ENCODE measurements around the gene WWOX. TPM values are rescaled to one million over a fixed set of nuclear protein-coding genes. Genes with fewer than 3 reads are reported as not detected.

The WWOX gene
- total RNA-seq, 1 experiment from 2014 or later, result 15.6 TPM

- H3K79me1 ChIP-seq (ENCODE audit: insufficient read depth, low read depth, low read length, poor library complexity, severe bottlenecking), result no peaks in the 10 kb centered on the region
- no peak overlapping the region for H3K4me3 Mint-ChIP-seq
- H3K9ac ChIP-seq (ENCODE audit: extremely low read depth, insufficient read length, low read length), result no peak overlapping the region
- H3K27me3 ChIP-seq (ENCODE audit: insufficient read depth, low read length), result no peaks in the 10 kb centered on the region
- no peak overlapping the region for H4K5ac ChIP-seq (ENCODE audit: insufficient read length, low read depth, low read length)
- no peak overlapping the region for H3K4me2 ChIP-seq (ENCODE audit: insufficient read depth, insufficient read length, low read length)
- no peak overlapping the region for H4K91ac ChIP-seq (ENCODE audit: insufficient read length, low read depth, low read length)
- no peak overlapping the region for H3K56ac ChIP-seq (ENCODE audit: insufficient read length, low read depth, low read length)
- H3K27me3 Mint-ChIP-seq (ENCODE audit: low read depth), result no peaks in the 10 kb centered on the region
- H2BK15ac ChIP-seq (ENCODE audit: low read depth, low read length), result no peak overlapping the region
- H3K79me2 ChIP-seq (ENCODE audit: insufficient read depth, low read length), result no peaks in the 10 kb centered on the region
- no peak overlapping the region for H3K14ac ChIP-seq (ENCODE audit: insufficient read depth, low read length)
- peaks cover 10% of the 10 kb centered on the region for H3K9me3 ChIP-seq (ENCODE audit: control insufficient read depth, low read depth, low read length)
- H2AK5ac ChIP-seq (ENCODE audit: insufficient read length, low read length), result no peak overlapping the region
- H3K27ac Mint-ChIP-seq, result no peak overlapping the region
- H3K9me3 Mint-ChIP-seq, result peaks cover 22 to 25% of the 10 kb centered on the region in 2 experiments
- H2BK12ac ChIP-seq (ENCODE audit: insufficient read length, low read depth, low read length), result no peak overlapping the region
- H3K4ac ChIP-seq (ENCODE audit: low read depth, low read length), result no peak overlapping the region
- H4K20me1 ChIP-seq (ENCODE audit: control insufficient read depth, insufficient read depth, insufficient read length), result no peaks in the 10 kb centered on the region
- no peak for DNase-seq
- no peak overlapping the region for H3K23ac ChIP-seq (ENCODE audit: insufficient read length, low read depth, low read length)
- no peak overlapping the region for H2AFZ ChIP-seq (ENCODE audit: low read length)
- no peak overlapping the region for H4K8ac ChIP-seq (replicated peaks; ENCODE audit: insufficient read length, low read depth, low read length)
- H2BK5ac ChIP-seq (ENCODE audit: insufficient read length, low read length), result no peak overlapping the region
- no peaks in the 10 kb centered on the region for H3K23me2 ChIP-seq (ENCODE audit: insufficient read length, low read depth, low read length, poor library complexity, severe bottlenecking)
- peaks cover 10 to 22% (median 12%) of the 10 kb centered on the region in 3 experiments; a peak in 6 of 7 replicates for H3K36me3 Mint-ChIP-seq (ENCODE audit: insufficient read depth in 1 of 3, low read depth in 3 of 3)
- H3K4me1 ChIP-seq (ENCODE audit: insufficient read depth, low read length), result no peaks in the 10 kb centered on the region
- WGBS (ENCODE audit: extremely low coverage, insufficient read length, low lambda C conversion rate), result no CpG with 5 or more reads among the region's 1 CpG
- H3K18ac ChIP-seq (ENCODE audit: insufficient read length, low read depth, low read length), result no peak overlapping the region
- TF ChIP-seq, protein P1, sequence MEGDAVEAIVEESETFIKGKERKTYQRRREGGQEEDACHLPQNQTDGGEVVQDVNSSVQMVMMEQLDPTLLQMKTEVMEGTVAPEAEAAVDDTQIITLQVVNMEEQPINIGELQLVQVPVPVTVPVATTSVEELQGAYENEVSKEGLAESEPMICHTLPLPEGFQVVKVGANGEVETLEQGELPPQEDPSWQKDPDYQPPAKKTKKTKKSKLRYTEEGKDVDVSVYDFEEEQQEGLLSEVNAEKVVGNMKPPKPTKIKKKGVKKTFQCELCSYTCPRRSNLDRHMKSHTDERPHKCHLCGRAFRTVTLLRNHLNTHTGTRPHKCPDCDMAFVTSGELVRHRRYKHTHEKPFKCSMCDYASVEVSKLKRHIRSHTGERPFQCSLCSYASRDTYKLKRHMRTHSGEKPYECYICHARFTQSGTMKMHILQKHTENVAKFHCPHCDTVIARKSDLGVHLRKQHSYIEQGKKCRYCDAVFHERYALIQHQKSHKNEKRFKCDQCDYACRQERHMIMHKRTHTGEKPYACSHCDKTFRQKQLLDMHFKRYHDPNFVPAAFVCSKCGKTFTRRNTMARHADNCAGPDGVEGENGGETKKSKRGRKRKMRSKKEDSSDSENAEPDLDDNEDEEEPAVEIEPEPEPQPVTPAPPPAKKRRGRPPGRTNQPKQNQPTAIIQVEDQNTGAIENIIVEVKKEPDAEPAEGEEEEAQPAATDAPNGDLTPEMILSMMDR (conservative IDR thresholded peaks at IDR 0.05), result no peak
- no peak overlapping the region for H2BK120ac ChIP-seq (ENCODE audit: low read depth, low read length, poor library complexity, severe bottlenecking)
- no peak overlapping the region for H2BK20ac ChIP-seq (ENCODE audit: low read depth, low read length, poor library complexity, severe bottlenecking)
- no peak overlapping the region for H3T11ph ChIP-seq (ENCODE audit: low read length)
- H3K4me1 Mint-ChIP-seq, result peaks cover 6 to 11% of the 10 kb centered on the region in 2 experiments; a peak in 3 of 4 replicates
- no peak overlapping the region for H3K27ac ChIP-seq (ENCODE audit: insufficient read length, low read depth, low read length)
Observed at GRCh38 chr16:78629173-78629572, 529.7 kb downstream of the WWOX start.
